Cardiac muscle cell (in vitro differentiated cells and primary cell): ENCODE results near the gene ASB1. TPM values are rescaled to one million over a fixed set of nuclear protein-coding genes. Genes with fewer than 3 reads are reported as not detected.

Experiments
- DNase-seq, 2 donors: peaks; one replicate each; pipeline versions ENCODE4 v3.0.0 to v3.0.0-alpha.2; 2010 to 2017; ENCODE audit warnings: low read depth in 1 of 2, low spot score in 1 of 2
- H3K27ac ChIP-seq: fragments of 200-600 bp; sonication (generic); 2 replicates; pipeline ENCODE4 v1.5.1; 2016
- H3K27me3 ChIP-seq: fragments of 200-600 bp; sonication (generic); 2 replicates; pipeline ENCODE4 v1.6.0; 2016; ENCODE audit warnings: control low read depth
- H3K36me3 ChIP-seq: fragments of 200-600 bp; sonication (generic); 2 replicates; pipeline ENCODE4 v1.5.1; 2016; ENCODE audit warnings: control low read depth
- H3K4me1 ChIP-seq: fragments of 200-600 bp; sonication (generic); 2 replicates; pipeline ENCODE4 v1.8.1; 2017; ENCODE audit warnings: low read depth, mild to moderate bottlenecking, mixed run types
- H3K4me3 ChIP-seq: fragments of 200-600 bp; sonication (generic); 2 replicates; pipeline ENCODE4 v1.5.1; 2016; ENCODE audit warnings: mild to moderate bottlenecking
- H3K9me3 ChIP-seq: fragments of 200-600 bp; sonication (generic); 2 replicates; pipeline ENCODE4 v1.5.1; 2017; ENCODE audit warnings: low read depth, mild to moderate bottlenecking, control low read depth
- polyA plus RNA-seq: library from polyadenylated mRNA; unstranded; fragments of >200 nt; fragmentation: Nextera tagmentation; extraction: Ambion mirVana; gene quantifications from 2 replicates; pipeline ENCODE4 v1.2.1, GENCODE V29; 2016
- total RNA-seq: library from RNA; depleted of rRNA; stranded (reverse); fragments of >200 nt; gene quantifications from 2 replicates; pipeline ENCODE4 v1.2.3, GENCODE V29; 2016
- TF ChIP-seq, protein P1 (sequence below): IDR thresholded peaks from 2 replicates; pipeline ENCODE4 v1.5.1; 2012; ENCODE audit warnings: low read depth, mild to moderate bottlenecking, low read length

ASB1 gene
- total and polyA plus RNA-seq, 2 experiments from 2014 or later = 16.7 TPM

DNA sequence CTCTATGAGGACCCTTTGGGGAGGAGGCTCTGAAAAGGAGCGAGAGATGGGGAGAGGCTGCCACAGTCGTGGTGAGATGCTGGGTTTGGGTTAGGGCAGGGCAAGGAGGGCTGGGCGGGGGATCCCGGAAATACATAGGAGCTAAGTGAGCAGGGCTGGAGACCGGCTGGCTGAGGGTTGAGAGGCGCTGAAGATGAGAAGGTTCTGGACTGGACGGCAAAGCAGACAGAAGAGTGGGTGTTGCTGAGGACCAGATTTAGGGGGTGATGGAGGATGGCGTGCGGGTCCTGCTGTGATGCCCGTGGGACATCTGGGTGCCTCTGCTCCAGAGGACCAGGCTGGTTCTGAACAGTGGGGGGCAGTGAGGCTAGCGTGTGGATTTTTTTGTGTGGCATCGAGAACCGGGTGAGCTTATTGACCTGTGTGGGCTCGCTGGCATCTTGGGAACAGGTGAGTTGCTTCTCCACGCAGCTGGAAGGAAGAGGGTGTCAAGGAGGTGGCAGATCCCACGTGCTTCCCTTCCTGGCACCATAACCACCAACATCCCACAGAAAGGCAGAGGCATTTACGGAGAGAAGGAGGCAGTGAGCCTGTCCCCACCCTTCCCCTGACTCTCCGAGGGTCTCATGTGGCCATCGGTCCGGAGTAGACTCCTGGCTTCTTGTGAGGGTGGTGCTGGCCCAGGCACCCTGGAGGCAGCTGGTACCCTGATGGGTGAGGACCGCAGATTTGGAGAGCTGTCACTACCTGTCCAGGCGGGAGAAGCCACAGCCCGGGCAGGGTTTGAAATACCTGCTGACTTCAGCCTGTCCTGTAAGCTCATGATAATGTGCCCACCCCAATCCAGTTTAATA is 70.3 kb downstream of the ASB1 start:
- H3K9me3 ChIP-seq = no peaks in the 10 kb centered on the region

DNA sequence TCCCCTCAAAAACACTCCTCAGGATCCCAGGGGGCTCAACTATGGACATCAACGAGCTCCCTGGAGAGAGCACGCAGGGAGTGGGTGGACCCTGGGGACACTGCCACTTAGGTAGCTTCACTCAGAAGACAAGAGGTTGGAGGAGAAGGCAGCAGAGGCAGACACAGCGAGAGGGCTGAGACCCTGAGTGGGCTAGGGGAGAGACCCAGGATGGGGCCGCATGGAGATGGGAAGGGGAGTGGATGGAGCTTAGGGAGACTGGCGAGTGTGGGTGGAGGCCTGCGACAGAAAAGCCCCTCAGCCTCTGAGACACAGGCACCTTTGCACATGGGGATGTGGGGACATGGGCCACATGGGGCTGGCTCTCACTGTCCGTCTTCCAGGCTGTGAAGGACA is 70.9 kb downstream of the ASB1 start:
- no peak overlapping the region for H3K27ac ChIP-seq
- no peaks in the 10 kb centered on the region for H3K4me1 ChIP-seq
- TF ChIP-seq, protein P1, sequence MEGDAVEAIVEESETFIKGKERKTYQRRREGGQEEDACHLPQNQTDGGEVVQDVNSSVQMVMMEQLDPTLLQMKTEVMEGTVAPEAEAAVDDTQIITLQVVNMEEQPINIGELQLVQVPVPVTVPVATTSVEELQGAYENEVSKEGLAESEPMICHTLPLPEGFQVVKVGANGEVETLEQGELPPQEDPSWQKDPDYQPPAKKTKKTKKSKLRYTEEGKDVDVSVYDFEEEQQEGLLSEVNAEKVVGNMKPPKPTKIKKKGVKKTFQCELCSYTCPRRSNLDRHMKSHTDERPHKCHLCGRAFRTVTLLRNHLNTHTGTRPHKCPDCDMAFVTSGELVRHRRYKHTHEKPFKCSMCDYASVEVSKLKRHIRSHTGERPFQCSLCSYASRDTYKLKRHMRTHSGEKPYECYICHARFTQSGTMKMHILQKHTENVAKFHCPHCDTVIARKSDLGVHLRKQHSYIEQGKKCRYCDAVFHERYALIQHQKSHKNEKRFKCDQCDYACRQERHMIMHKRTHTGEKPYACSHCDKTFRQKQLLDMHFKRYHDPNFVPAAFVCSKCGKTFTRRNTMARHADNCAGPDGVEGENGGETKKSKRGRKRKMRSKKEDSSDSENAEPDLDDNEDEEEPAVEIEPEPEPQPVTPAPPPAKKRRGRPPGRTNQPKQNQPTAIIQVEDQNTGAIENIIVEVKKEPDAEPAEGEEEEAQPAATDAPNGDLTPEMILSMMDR = no peak
- no peaks in the 10 kb centered on the region for H3K36me3 ChIP-seq
- H3K4me3 ChIP-seq = no peak overlapping the region
- H3K27me3 ChIP-seq = no peaks in the 10 kb centered on the region
- DNase-seq = no peak
- no peaks in the 10 kb centered on the region for H3K9me3 ChIP-seq

More for the DNA sequence above, 70.3 kb downstream of the ASB1 start:
- no peaks in the 10 kb centered on the region for H3K4me1 ChIP-seq
- no peaks in the 10 kb centered on the region for H3K27me3 ChIP-seq
- H3K36me3 ChIP-seq = no peaks in the 10 kb centered on the region
- H3K4me3 ChIP-seq = no peak overlapping the region
- TF ChIP-seq, protein P1 = no peak
- no peak overlapping the region for H3K27ac ChIP-seq
- no peak for DNase-seq

DNA sequence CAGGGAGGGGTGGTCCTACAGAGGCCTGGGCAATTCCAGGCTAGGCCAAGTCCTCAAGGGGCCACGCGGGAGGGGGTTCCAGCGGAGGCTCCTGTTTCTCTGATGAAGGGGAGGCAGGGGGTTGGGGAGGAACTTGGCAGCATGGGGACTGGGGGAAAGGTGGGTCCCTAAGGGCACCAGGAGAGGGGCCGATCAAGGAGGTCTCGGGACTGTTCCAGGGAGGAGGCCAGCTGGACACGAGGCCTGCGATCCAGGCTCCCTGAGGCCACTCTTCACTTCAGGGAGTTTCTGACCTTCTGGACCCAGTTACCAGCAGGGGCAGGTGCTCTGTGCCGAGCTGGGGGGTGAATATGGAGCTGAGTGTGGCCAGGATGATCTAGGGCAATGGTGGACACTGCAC is 71.5 kb downstream of the ASB1 start:
- Histone ChIP-seq H3K4me3 (no peak overlapping the region), H3K27me3 (no peaks in the 10 kb centered on the region), H3K4me1 (no peaks in the 10 kb centered on the region), H3K9me3 (no peaks in the 10 kb centered on the region), H3K27ac (no peak overlapping the region), H3K36me3 (no peaks in the 10 kb centered on the region)
- DNase-seq = no peak
- TF ChIP-seq, protein P1 = no peak

GRCh38 chr2:238498691-238499295 is 72.1 kb downstream of the ASB1 start:
- Histone ChIP-seq H3K4me3 (no peak overlapping the region), H3K4me1 (no peaks in the 10 kb centered on the region), H3K36me3 (no peaks in the 10 kb centered on the region), H3K27ac (no peak overlapping the region), H3K9me3 (no peaks in the 10 kb centered on the region), H3K27me3 (no peaks in the 10 kb centered on the region)
- DNase-seq = no peak
- TF ChIP-seq, protein P1 = no peak

DNA sequence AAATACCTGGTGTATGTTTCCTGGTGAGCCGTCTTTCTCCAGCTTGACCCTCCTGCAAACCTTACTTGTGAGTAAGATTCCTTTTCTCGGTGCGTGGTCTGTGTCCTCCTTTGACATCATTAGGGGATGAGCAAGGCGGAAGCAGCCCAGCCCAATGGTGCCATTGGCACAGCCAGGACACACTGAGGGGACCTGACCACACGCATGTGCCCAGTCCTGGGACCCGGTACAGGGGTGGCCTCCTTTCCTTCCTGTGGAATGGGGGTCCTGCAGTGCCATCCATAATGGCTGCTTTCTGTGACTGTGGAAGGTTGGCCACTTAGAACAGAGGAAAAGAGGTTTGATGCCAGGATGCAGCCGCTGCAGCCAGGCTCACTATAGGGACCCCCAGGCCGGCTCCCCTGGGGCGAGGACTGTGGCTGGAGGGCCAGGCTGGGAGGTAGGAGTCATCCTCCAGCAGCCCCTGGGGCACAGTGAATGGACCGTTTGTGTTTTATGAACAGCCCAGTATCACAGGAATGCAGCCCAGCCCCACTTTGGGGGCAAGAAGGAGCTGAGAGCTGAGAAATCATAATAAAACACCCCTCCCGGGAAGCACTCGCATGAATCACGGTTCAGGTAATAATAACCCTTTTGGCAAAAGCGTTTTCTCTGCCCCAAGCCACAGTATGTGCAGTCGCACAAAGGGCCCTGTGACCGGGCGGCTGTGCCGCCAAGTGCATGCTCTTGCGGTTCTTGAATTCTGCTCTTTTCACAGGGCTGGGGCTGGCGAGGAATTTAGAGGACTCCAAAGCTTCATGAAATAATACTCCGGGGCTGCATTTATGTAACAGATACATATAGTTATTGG is 73.2 kb downstream of the ASB1 start:
- no peaks in the 10 kb centered on the region for H3K36me3 ChIP-seq
- H3K27me3 ChIP-seq = no peaks in the 10 kb centered on the region
- TF ChIP-seq, protein P1 = no peak
- no peak overlapping the region for H3K27ac ChIP-seq
- DNase-seq = no peak
- no peak overlapping the region for H3K4me3 ChIP-seq
- H3K9me3 ChIP-seq = no peaks in the 10 kb centered on the region
- H3K4me1 ChIP-seq = no peaks in the 10 kb centered on the region
